GM19438 (cell line): Measurements from ENCODE around the gene CYP2J2.
"Not testable (repeated sequence)": the region's sequence is repeated elsewhere in the genome, so short reads cannot be mapped to it uniquely, and the experiment has no call there.

ENCODE experiments used
- ATAC-seq: cut with Tn5 transposase; IDR thresholded peaks from one replicate; pipeline ENCODE4 v1.9.1; 2021; ENCODE audit warnings: low read depth; ENCODE audit not compliant: unreplicated experiment

CYP2J2 gene

GRCh38 chr1:59921258-59921899, 5.2 kb downstream of the CYP2J2 start:
- not testable (repeated sequence) for ATAC-seq

DNA sequence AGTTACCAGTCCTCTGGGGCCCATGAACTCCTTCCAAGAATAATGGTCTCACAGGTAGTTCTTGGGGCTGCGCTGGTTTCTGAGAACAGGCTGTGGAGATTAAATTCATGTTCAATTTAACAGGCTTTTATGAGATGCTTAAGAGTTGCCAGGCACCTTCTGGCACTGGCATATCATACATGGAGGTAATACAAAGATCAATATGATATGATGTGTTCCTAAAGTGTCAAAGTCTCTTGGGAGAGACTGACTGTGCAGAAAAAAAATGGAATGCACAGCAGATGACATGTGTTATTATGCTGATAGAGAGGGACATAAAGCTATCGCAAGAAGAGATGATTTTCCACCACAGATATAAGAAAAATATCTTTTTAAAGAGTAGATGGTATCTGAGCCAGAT, 6.8 kb downstream of the CYP2J2 start:
- no peak for ATAC-seq

DNA sequence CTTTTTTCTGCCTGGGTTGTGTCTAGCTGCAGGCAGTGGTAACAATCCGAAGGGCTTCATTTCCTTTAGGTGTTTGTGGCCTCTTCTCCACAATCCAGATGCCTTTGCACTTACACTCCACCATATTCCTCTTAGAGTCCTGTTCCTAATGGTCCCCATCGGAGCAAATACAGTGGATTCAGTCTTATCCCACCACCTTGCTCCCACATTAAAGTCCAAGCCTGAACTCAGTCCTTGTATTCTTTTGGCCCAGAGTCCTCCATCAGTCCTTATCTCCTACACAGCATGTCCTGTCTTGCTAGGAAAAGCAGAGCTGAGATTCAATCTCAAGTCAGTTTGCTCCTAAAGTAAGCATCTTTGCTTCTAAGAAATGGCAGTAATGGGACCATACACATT, 8.8 kb downstream of the CYP2J2 start:
- ATAC-seq: no peak

DNA sequence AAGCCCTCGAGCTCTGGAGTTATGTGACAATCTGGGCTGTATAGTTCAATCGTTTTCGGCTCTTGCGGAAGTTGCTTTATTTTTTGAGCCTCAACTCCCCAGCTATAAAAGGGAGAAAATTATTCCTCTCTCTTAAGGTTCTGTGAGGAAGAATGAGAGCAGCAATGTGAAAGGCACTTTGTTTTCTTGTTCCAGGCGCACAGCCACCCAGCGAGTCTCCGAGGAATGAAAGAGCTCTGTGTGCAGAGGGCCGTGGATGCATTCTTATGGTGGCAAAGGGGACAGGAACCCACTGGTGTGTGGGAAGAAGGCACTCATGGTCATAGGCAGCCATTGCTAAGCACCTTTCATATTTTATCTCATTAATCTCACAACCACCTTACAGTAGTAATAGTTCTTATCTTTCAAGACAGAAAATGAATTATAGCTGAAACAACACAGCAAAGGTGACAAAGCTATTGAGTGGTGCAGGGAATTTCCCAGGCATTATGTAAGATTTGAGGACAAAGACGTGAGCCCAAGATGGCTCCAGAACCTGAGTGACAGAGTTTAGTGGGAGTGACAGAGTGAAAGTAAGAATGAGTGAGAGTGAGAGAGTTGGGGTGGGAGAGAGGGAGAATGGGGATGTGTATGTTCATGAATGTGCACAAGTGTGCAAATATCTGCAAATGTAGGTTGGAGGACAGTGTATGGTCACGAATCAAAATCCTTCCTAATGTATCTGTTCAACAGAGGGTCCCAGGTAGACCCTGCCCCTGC, 9.4 kb downstream of the CYP2J2 start:
- ATAC-seq: no peak

- ATAC-seq: no peak
Observed at GRCh38 chr1:59915516-59915915, 11.1 kb downstream of the CYP2J2 start.

DNA sequence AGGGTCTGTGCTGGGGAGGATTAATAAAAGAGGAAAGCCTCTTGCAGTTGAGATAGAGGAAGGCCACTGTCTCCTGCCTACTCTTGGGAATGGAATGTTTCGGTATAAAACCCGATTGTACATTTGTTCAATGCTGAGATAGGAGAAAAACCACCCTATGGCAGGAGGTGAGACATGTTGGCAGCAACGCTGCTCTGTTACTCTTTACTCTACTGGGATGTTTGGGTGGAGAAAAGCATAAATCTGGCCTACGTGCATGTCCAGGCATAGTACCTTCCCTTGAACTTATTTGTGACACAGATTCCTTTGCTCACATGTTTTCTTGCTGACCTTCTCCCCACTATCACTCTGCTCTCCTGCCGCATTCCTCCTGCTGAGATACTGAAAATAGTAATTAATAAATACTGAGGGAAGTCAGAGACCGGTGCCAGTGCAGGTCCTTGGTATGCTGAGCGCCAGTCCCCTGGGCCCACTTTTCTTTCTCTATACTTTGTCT, 11.7 kb downstream of the CYP2J2 start:
- not testable (repeated sequence) for ATAC-seq

DNA sequence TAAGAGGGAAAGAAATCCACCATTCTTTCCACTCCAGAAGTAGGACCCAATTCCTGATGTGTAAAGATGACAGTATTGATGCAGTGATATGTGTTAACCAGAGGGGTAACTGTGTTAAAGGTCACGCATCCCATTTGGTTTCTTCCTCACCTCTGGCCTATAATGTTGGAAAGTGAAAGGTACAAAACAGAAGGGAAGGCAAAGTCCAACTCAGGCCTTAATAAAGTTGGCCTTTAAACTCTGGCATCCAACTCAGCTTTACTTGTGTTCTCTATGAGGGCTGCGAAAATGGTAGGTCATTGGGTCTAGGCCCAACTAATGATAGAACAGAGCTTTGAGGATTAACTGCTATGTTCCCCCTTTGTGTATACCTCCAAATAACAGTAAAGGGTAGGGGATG, 17.9 kb downstream of the CYP2J2 start:
- ATAC-seq: no peak

DNA sequence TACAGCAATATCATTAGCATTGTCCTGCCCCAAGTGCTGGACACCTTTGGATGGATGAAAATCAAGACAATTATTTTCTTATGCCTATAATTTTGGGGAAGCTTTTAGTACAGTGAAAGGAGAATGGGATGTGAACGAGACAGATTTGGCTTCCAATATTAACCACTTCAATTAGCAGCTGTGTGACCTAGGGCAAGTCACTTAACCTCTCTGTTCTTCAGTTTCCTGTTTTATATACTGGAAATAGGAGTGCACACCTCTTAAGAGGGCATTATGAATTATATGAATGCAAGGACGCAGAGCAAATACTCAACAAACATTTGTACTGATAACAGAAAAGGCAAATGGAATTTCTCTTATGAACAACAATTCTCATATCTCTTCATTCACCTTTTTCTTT, 18.5 kb downstream of the CYP2J2 start:
- no peak for ATAC-seq

- no peak for ATAC-seq
Observed at GRCh38 chr1:59906931-59907330, 19.6 kb downstream of the CYP2J2 start.

GRCh38 chr1:59903141-59903754, 23.3 kb downstream of the CYP2J2 start:
- peak; percentile 92 for ATAC-seq

GRCh38 chr1:59901770-59902388, 24.7 kb downstream of the CYP2J2 start:
- ATAC-seq: no peak

- no peak for ATAC-seq
Observed at GRCh38 chr1:59900640-59901039, 25.9 kb downstream of the CYP2J2 start.

- no peak for ATAC-seq
Observed at GRCh38 chr1:59898927-59899326, 27.6 kb downstream of the CYP2J2 start.

DNA sequence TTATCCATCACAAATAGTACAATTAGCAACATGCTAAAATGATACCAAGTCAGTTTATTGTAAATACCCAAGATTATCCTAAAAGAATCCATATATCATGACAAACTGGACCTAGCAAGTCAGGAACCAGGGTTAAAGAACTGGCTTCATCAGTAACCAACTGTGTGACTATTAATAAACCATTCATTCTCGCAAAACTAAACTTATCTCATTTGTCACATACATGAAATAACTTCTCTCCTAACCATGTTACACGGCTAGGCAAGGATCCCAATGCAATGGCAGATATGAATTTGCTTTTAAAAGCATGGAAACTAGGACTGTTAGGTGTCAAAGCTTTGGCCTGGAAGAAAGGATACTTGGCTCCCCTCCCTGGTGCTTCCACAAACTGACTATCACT, 29.4 kb downstream of the CYP2J2 start:
- ATAC-seq: no peak

DNA sequence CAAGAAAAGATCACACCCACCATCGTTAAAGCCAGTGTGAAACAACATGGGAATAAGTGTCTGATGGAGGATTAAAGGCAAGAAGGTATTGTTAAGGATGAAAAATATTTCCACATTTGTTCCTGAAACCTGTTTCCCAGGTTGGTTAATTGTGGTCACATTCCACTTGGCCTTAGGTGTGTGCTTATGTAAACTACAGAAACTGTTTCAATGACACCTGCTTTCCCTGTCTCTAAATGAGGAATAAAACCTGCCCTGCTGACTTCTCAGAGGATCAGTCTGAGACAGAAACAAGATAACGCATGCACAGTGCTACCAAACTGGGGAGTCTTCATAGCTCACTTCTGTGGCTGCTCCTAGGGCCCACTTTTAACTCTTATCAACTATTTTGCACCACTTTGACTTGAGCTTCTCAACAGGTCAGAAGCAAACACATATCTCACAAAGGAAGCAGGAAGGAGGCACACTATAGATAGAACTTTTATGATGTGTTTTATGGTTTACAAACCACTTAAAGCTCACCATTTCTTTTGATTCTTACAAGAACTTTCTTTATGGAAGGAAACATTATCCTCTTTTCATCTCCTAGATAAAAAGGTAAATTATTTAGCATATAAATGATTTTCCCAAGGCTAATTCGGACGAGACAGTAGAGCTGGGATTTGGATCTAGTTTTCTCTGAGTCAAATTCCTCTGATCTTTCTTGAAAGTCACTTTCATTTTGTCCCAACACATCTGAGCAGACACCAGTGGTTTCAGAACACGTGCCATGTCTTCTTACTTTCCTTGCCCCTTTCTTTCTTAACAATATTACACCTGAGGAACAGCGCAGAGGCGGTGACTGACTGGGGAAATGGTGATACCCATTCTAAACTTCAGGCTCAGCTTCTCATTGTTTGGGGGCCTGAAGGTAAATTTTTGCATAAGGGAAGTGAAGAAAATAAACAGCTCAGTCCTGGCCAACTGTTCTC, 33.4 kb downstream of the CYP2J2 start:
- no peak for ATAC-seq

- ATAC-seq: no peak
Observed at GRCh38 chr1:59885160-59885832, 41.3 kb downstream of the CYP2J2 start.

- no peak for ATAC-seq
Observed at GRCh38 chr1:59880735-59881134, 45.8 kb downstream of the CYP2J2 start.

DNA sequence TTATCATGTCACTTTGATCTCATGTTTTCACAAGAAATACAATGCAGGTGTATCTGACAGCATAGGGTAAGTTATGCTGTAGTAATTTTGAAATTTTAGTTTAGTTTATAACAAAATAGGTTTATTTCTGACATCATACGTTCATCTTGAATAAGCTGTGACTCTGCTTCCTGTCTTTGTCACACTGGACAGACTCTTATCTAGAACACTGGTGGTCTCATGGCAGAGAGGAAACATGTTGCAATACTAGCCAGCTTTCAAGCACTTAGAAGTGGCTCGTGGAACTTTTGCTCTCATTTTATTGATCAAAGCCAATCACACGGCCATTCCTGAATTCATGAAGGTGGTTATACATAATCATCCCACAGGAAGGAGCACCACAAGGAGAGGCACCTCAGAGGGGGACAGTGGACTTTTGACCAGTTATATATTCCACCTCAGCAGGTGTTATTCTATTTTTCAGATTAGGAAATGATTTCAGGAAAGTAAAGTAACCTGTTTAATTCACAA, 46.5 kb downstream of the CYP2J2 start:
- ATAC-seq: no peak

- ATAC-seq: no peak
Observed at GRCh38 chr1:59879574-59879973, 47.0 kb downstream of the CYP2J2 start.
